Inflammatory macrophage treated with lipopolysaccharide for 1 hour (primary cell): ENCODE data around the gene TEF.
"Not testable (repeated sequence)": the region's sequence is repeated elsewhere in the genome, so short reads cannot be mapped to it uniquely, and the experiment has no call there.

ENCODE experiments used
- DNase-seq, 2 donors: peaks; one replicate each; pipeline ENCODE4 v3.0.0-alpha.2; 2020 to 2022

Gene TEF

GRCh38 chr22:41429232-41429950 lies 47.6 kb downstream of the TEF start:
- DNase-seq, result no peak

DNA sequence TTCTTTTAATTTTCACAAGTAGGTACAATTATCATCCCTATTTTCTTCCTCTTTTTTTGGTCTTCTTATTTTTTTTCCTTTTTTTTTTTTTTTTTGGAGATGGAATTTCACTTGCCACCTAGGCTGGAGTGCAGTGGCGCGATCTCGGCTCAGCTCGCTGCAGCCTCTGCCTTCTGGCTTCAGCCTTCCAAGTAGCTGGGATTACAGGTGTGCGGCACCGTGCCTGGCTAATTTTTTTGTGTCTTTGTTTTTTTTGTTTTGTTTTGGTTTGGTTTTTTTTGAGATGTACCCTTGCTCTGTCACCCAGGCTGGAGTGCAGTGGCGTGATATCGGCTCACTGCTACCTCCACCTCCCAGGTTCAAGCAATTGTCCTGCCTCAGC lies 48.2 kb downstream of the TEF start:
- no peak for DNase-seq

- no peak for DNase-seq
Observed at GRCh38 chr22:41431656-41432055, 49.9 kb downstream of the TEF start.

- not testable (repeated sequence) for DNase-seq
Observed at GRCh38 chr22:41433480-41433879, 51.7 kb downstream of the TEF start.

- not testable (repeated sequence) for DNase-seq
Observed at GRCh38 chr22:41434361-41435003, 52.7 kb downstream of the TEF start.

GRCh38 chr22:41435560-41435959 lies 53.8 kb downstream of the TEF start:
- DNase-seq, result no peak

GRCh38 chr22:41436322-41437113 lies 54.8 kb downstream of the TEF start:
- no peak for DNase-seq

DNA sequence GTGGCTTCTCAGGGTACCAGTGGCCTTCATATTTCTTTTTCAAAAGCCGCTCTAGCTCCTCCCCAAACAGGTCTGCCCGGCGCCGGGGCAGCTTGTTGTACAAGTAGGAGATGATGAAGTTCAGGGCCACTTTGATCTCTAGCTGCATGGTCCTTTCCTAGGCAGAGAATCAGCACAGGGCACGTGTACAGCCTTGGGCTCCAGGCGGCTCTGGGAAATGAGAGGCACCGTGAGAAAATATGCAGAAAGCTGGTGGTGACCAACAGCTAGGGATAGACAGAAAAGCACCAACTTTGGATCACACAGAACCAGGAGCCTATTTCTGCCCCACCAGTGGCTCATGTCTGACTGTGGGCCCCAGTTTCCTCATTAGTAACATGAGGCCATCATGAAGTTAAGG lies 55.5 kb downstream of the TEF start:
- no peak for DNase-seq

- DNase-seq, result not testable (repeated sequence)
Observed at GRCh38 chr22:41440511-41440910, 58.8 kb downstream of the TEF start.

DNA sequence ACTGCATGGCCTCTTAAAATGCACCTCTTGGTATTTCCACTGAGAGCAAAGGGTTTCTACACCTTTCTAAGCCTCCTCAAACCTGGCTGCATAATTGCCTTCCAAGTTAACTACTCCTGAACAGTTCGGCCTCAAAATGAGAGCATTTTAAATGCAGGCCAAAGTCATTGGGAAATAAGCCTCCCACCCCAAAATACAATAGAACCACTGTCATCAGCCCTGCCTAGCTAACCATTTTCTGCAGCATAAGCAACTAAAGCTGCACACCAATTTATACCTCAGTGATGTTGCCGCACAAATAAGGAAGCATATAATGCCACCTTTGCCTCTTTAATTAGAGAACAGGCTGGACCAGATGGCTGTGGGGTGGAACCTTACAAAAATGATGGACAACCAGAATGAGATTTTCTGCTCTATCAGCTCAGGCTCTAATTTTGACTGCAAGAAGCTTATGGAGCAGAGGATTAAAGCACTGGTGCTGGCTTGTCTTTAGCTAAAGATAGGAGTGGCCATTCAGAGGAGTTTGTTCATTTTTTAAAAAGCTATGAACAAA lies 60.6 kb downstream of the TEF start:
- no peak for DNase-seq

DNA sequence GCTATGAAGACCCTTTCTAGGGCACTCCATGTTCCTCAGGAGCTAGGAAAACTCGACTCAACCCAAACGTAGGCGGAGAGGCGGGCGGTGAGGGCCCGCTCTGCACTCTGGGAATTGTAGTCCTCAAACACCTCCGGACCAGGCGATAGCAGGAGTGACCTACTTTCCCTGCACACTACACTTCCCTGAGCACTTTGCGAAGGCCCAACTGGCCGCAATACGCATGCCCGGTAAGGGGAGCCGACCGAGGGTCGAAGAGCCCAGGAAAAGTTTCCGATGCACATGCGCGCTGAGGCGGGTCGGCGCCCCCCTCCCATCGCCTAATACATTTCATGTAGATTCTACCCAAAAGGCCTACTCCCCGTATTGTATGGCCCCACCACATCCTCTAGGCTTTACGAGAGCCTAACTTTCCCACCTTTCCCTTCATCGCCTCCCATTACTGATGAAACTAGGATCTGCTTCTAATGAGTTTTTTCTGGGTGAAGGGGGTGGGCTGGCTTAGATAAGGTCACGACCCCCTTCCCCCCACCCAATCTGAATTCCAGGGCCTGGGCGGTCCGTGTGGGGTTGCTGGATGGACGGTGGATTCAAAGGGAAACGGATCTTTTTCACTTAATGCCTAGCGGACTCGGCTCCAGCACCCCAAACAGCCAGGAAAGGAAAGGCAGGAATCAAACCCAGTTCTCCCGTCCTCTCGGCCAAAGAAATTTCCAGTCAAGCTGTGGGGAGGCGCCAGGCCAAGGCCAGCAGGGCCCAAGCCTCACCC lies 62.8 kb downstream of the TEF start:
- DNase-seq, result peak; percentile 91 to 92

DNA sequence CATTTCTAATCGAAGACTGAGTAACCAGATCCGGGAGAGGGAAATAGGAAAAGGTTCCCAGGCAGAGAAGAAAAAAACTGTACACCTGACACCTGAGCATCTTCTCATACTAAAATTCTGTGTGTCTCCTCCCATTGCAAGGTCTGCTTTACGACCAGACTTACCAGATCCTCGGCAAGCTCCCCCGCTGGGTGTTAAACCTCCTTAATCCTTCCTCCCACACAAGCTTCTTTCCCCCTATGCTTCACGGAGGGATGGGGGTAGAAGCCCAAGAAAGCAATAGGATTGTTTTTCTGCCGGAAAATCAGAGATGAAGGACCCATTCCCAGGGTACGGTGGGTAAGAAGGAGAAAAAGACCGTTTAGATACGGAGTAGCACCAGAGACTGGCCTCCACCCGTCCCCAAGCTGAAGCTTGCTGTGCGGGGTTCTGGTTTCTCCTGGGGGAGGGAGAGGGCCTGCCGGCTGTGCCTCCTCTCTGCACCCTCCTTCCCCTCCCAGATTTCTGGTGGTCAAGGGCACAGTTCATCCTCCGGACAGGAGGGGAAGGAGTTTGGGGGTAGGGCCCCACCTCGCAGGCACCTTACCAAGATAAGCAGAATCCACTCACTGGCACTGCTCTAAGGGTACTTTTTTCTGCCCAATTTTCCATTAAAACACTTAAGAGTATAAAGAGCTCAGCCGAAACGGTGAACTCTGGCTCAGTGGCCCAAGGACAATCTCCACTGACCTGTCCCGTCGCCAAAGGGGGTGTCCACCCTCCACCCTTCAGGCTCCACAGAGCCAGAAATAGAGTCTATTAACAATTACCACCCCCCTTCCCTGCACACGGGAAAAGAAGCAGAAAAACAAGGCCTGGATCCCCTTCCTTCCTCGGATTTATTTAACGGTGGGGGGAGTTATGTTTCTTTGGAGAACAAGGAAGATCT lies 63.7 kb downstream of the TEF start:
- DNase-seq, result peak; percentile 6 to 14

- DNase-seq, result peak; percentile 2 to 5
Observed at GRCh38 chr22:41446057-41446501, 64.3 kb downstream of the TEF start.

DNA sequence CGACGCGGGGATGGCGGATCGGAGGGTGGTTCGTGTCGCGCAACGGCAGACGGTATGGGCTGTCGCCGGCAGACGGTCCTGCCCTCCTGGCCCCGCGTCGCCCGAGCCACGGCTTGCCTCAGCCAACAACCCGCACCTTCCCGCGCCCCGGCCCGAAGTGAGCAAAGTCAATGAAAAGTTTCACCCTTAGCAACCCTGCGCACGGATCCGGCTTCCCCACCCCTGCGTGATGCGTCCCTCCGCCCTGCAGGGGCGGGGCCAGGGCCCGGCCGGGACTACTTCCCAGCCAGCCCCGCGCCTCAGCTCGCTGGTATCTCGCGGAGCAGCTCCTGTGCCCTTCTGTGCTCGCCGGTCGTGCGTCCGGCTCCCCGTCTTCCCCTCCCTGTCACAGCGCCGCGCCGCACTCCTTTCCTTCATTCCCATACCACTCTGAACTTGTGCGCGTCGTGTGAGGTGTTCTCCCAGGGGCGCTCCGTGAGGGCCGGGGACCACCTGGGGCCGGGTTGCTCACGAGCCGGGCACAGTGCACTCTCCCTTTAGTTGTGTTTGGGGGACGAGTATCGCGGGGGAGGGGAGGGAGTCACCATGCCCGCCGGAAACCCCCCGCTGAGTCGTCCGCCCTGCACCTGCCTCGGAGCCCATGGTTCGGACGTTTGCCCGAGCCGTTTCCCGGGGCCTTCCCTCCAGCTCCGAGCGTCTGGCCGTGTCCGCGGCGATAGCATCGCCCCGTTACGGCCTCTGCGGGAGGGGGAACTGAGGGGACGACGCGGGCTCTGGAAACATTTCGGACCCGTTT lies 65.1 kb downstream of the TEF start, which contains the start of gene TOB2:
TSS of gene TOB2 (minus strand) at position 163 of the 796 bp plus-strand sequence. CDS start 9,456 bp downstream, outside the sequence.
- peak; percentile 85 to 96 for DNase-seq

- DNase-seq, result peak; percentile 44 to 49
Observed at GRCh38 chr22:41447435-41448188, 65.9 kb downstream of the TEF start.

DNA sequence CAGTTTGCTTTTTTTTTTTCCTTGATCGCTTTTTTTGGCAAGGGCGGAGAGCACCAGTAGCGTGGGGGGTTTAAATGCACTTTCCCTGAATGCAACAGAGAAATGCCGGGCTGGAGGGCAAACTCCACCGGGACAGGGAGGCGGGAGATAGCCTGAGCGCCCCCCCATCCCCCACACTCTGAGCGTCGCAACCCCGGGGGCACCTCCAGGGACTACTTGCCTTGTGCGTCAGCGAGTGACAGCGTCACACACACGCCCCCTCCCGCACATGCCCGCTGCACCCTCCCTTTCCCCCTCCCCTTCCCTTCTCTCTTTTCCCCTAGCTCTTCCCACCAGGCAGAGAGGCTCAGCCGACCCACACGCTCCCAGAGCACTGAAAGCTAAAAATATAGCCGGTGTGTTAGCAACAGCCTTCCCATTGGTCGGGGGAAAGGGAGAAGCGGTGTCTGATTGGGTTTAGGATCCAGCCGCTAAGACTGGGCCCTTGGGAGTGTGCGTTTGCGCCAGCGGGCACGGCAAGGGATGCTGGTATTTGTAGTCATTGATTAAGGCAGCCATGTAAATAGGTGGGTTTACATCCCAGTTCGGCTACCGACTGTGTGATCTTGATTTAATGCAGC lies 66.6 kb downstream of the TEF start:
- DNase-seq, result peak; percentile 97 to 99
